GM23338 (cell line): Measurements from ENCODE around the gene GRK4. TPM values are rescaled to one million over a fixed set of nuclear protein-coding genes. Genes with fewer than 3 reads are reported as not detected.

ENCODE experiments used
- ATAC-seq: fragments of 200-7000 bp; cut with Tn5 transposase; 3 replicates; pipeline ENCODE4 v1.9.1; 2020
- DNase-seq: peaks from one replicate; pipeline ENCODE4 v3.0.0-alpha.2; 2015; ENCODE audit warnings: low spot score
- H2AFZ ChIP-seq: fragments of 200-600 bp; sonication (generic); 2 replicates; pipeline ENCODE4 v1.8.0; 2016; ENCODE audit warnings: antibody characterized with exemption, mild to moderate bottlenecking, moderate library complexity
- H3F3A ChIP-seq: fragments of 200-600 bp; sonication (generic); replicated peaks from 2 replicates; pipeline ENCODE4 v1.8.0; 2017; ENCODE audit warnings: antibody characterized with exemption, mixed run types, low read depth
- H3K27ac ChIP-seq: fragments of 200-600 bp; sonication (generic); 2 replicates; pipeline ENCODE4 v1.6.1; 2016; ENCODE audit warnings: low read depth
- H3K27me3 ChIP-seq: fragments of 200-600 bp; sonication (generic); 2 replicates; pipeline ENCODE4 v1.8.0; 2016; ENCODE audit warnings: mild to moderate bottlenecking, mixed run types, moderate library complexity; ENCODE audit not compliant: insufficient read depth
- H3K36me3 ChIP-seq: fragments of 200-600 bp; sonication (generic); 2 replicates; pipeline ENCODE4 v1.8.0; 2016; ENCODE audit warnings: mild to moderate bottlenecking; ENCODE audit not compliant: insufficient read depth
- H3K4me1 ChIP-seq: fragments of 200-600 bp; sonication (generic); 2 replicates; pipeline ENCODE4 v1.8.0; 2016; ENCODE audit warnings: mild to moderate bottlenecking, moderate library complexity; ENCODE audit not compliant: insufficient read depth
- H3K4me2 ChIP-seq: fragments of 200-600 bp; sonication (generic); 2 replicates; pipeline ENCODE4 v1.7.1; 2017; ENCODE audit warnings: mixed run types
- H3K4me3 ChIP-seq: fragments of 200-600 bp; sonication (generic); 2 replicates; pipeline ENCODE4 v1.6.1; 2016; ENCODE audit warnings: mixed run types
- H3K79me2 ChIP-seq: fragments of 200-600 bp; sonication (generic); replicated peaks from 2 replicates; pipeline ENCODE4 v1.8.0; 2017; ENCODE audit warnings: mild to moderate bottlenecking; ENCODE audit not compliant: insufficient read depth
- H3K9me2 ChIP-seq: fragments of 200-600 bp; sonication (generic); 2 replicates; pipeline ENCODE4 v1.8.0; 2017; ENCODE audit not compliant: insufficient read depth
- H4K20me1 ChIP-seq: fragments of 200-600 bp; sonication (generic); replicated peaks from 2 replicates; pipeline ENCODE4 v1.8.0; 2017; ENCODE audit warnings: mild to moderate bottlenecking; ENCODE audit not compliant: insufficient read depth
- H3K27ac Mint-ChIP-seq: 2 replicates; pipeline ENCODE4 v1.8.0; 2020; ENCODE audit warnings: inconsistent platforms, mild to moderate bottlenecking, moderate library complexity, mixed read lengths
- H3K27me3 Mint-ChIP-seq: 3 replicates; pipeline ENCODE4 v1.8.0; 2022; ENCODE audit warnings: low read depth, mild to moderate bottlenecking, moderate library complexity, mixed read lengths, inconsistent platforms; ENCODE audit not compliant: insufficient read depth, poor library complexity
- H3K36me3 Mint-ChIP-seq: 3 replicates; pipeline ENCODE4 v1.8.0; 2021; ENCODE audit warnings: low read depth, mild to moderate bottlenecking, inconsistent platforms, moderate library complexity, mixed read lengths
- H3K4me1 Mint-ChIP-seq: 3 replicates; pipeline ENCODE4 v1.8.0; 2020; ENCODE audit warnings: mild to moderate bottlenecking, inconsistent platforms, mixed read lengths
- H3K4me3 Mint-ChIP-seq: 3 replicates; pipeline ENCODE4 v1.8.0; 2021; ENCODE audit warnings: moderate library complexity, mild to moderate bottlenecking, inconsistent platforms, mixed read lengths
- H3K9me3 Mint-ChIP-seq: 3 replicates; pipeline ENCODE4 v1.8.0; 2020; ENCODE audit warnings: moderate library complexity, mild to moderate bottlenecking, inconsistent platforms, mixed read lengths
- CREB1 ChIP-seq: fragments of 250-450 bp; sonication (Bioruptor Pico); IDR thresholded peaks from 2 replicates; pipeline ENCODE4 v1.5.0; 2020; ENCODE audit warnings: low read depth, mild to moderate bottlenecking, moderate library complexity
- EZH2 ChIP-seq: fragments of 200-600 bp; sonication (generic); IDR thresholded peaks from one replicate; pipeline ENCODE4 v1.8.0; 2017; ENCODE audit warnings: antibody characterized with exemption, mild to moderate bottlenecking, low read depth; ENCODE audit not compliant: unreplicated experiment
- EZH2phosphoT487 ChIP-seq: fragments of 200-600 bp; sonication (generic); IDR thresholded peaks from one replicate; pipeline ENCODE4 v1.8.1; 2018; ENCODE audit warnings: antibody characterized with exemption; ENCODE audit not compliant: unreplicated experiment
- JUNB ChIP-seq: IDR thresholded peaks from one replicate; pipeline ENCODE4 v1.6.1; 2016; ENCODE audit warnings: antibody characterized with exemption; ENCODE audit not compliant: unreplicated experiment
- NANOG ChIP-seq: IDR thresholded peaks from 2 replicates; pipeline ENCODE4 v1.6.1; 2016; ENCODE audit warnings: antibody characterized with exemption, borderline replicate concordance
- POLR2AphosphoS5 ChIP-seq: IDR thresholded peaks from 2 replicates; pipeline ENCODE4 v1.6.1; 2016; ENCODE audit warnings: antibody characterized with exemption, low read depth
- STAT1 ChIP-seq: IDR thresholded peaks from one replicate; pipeline ENCODE4 v1.6.1; 2016; ENCODE audit warnings: antibody characterized with exemption; ENCODE audit not compliant: unreplicated experiment
- ZNF114 ChIP-seq: fragments of 250-450 bp; sonication (Bioruptor Pico); IDR thresholded peaks from 2 replicates; pipeline ENCODE4 v1.5.0; 2020; ENCODE audit warnings: mild to moderate bottlenecking, moderate library complexity
- ZNF331 ChIP-seq: fragments of 250-450 bp; sonication (Bioruptor Pico); IDR thresholded peaks from 2 replicates; pipeline ENCODE4 v1.5.0; 2020; ENCODE audit warnings: low read depth, mild to moderate bottlenecking, moderate library complexity
- polyA plus RNA-seq: library from polyadenylated mRNA; unstranded; fragments of >200 nt; fragmentation: Nextera tagmentation; extraction: Ambion mirVana; gene quantifications from 2 replicates; pipeline ENCODE4 v1.2.1, GENCODE V29; 2016
- total RNA-seq: library from RNA; depleted of rRNA; stranded (reverse); fragments of >200 nt; shearing (Covaris generic); gene quantifications from 2 replicates; pipeline ENCODE4 v1.2.3, GENCODE V29; 2014
- TF ChIP-seq, protein P1 (sequence below): IDR thresholded peaks from 2 replicates; pipeline ENCODE4 v1.6.1; 2016; ENCODE audit warnings: antibody characterized with exemption
- TF ChIP-seq, protein P2 (sequence below): fragments of 250-450 bp; sonication (Bioruptor Pico); IDR thresholded peaks from 2 replicates; pipeline ENCODE4 v1.5.0; 2020; ENCODE audit warnings: mild to moderate bottlenecking, moderate library complexity
- TF ChIP-seq, protein P3 (sequence below), 2 experiments: fragments of 200-600 bp in 1 of 2; sonication (generic) in 1 of 2; conservative IDR thresholded peaks; 2 replicates each; pipeline versions ENCODE4 v1.5.1 to v1.6.1; 2016 to 2017; ENCODE audit warnings: antibody characterized with exemption in 2 of 2, low read depth in 2 of 2, mild to moderate bottlenecking in 2 of 2, moderate library complexity in 1 of 2
- TF ChIP-seq, protein P4 (sequence below): IDR thresholded peaks from one replicate; pipeline ENCODE4 v1.6.1; 2018; ENCODE audit warnings: antibody characterized with exemption; ENCODE audit not compliant: unreplicated experiment

Gene GRK4
- total and polyA plus RNA-seq, 2 experiments from 2014 or later, result 1.3 to 1.4 TPM

DNA sequence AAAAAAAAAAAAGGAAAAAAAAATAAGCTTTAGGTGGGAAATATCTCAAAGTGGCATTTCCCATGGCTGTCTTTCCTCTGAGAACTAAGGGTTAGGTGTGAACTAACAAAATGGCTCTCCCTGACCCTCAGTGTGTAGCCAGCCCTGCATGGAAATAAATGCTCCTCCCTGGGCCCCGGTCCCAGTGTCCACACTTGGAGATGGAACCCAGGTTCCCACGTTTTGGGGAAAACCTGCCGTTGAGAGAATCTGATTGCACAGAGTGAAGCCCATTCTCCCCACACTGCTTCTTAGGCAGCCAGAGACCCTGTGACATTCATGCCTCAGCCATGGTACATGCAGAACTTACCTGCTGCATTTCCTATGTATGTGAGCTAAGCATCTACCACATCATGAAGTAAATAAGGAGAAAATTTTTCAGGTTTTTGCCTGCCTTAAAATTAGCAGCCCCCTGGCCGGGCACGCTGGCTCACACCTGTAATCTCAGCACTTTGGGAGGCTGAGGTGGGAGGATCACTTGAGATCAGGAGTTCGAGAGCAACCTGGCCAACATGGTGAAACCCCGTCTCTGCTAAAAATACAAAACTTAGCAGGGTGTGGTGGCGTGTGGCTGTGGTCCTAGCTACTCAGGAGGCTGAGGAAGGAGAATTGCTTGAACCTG, 76.5 kb downstream of the GRK4 start:
- Histone ChIP-seq H4K20me1 (no peaks in the 10 kb centered on the region; the same call in 1 of the 2 replicates), H3K9me2 (no peaks in the 10 kb centered on the region), H3K4me2 (no peak overlapping the region), H3K4me3 (no peak overlapping the region), H2AFZ (no peak overlapping the region), H3K79me2 (no peaks in the 10 kb centered on the region), H3K4me1 (peaks cover 5% of the 10 kb centered on the region; the same call in 1 of the 2 replicates), H3F3A (no peaks in the 10 kb centered on the region), H3K27ac (no peak overlapping the region), H3K27me3 (no peaks in the 10 kb centered on the region), H3K36me3 (no peaks in the 10 kb centered on the region)
- no peaks in the 10 kb centered on the region for H3K9me3 Mint-ChIP-seq
- no peak overlapping the region for H3K4me3 Mint-ChIP-seq
- H3K36me3 Mint-ChIP-seq, result no peaks in the 10 kb centered on the region
- no peak for TF ChIP-seq NANOG
- TF ChIP-seq, protein P1, sequence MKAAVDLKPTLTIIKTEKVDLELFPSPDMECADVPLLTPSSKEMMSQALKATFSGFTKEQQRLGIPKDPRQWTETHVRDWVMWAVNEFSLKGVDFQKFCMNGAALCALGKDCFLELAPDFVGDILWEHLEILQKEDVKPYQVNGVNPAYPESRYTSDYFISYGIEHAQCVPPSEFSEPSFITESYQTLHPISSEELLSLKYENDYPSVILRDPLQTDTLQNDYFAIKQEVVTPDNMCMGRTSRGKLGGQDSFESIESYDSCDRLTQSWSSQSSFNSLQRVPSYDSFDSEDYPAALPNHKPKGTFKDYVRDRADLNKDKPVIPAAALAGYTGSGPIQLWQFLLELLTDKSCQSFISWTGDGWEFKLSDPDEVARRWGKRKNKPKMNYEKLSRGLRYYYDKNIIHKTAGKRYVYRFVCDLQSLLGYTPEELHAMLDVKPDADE, result no peak
- no peak for TF ChIP-seq EZH2phosphoT487
- TF ChIP-seq, protein P2, sequence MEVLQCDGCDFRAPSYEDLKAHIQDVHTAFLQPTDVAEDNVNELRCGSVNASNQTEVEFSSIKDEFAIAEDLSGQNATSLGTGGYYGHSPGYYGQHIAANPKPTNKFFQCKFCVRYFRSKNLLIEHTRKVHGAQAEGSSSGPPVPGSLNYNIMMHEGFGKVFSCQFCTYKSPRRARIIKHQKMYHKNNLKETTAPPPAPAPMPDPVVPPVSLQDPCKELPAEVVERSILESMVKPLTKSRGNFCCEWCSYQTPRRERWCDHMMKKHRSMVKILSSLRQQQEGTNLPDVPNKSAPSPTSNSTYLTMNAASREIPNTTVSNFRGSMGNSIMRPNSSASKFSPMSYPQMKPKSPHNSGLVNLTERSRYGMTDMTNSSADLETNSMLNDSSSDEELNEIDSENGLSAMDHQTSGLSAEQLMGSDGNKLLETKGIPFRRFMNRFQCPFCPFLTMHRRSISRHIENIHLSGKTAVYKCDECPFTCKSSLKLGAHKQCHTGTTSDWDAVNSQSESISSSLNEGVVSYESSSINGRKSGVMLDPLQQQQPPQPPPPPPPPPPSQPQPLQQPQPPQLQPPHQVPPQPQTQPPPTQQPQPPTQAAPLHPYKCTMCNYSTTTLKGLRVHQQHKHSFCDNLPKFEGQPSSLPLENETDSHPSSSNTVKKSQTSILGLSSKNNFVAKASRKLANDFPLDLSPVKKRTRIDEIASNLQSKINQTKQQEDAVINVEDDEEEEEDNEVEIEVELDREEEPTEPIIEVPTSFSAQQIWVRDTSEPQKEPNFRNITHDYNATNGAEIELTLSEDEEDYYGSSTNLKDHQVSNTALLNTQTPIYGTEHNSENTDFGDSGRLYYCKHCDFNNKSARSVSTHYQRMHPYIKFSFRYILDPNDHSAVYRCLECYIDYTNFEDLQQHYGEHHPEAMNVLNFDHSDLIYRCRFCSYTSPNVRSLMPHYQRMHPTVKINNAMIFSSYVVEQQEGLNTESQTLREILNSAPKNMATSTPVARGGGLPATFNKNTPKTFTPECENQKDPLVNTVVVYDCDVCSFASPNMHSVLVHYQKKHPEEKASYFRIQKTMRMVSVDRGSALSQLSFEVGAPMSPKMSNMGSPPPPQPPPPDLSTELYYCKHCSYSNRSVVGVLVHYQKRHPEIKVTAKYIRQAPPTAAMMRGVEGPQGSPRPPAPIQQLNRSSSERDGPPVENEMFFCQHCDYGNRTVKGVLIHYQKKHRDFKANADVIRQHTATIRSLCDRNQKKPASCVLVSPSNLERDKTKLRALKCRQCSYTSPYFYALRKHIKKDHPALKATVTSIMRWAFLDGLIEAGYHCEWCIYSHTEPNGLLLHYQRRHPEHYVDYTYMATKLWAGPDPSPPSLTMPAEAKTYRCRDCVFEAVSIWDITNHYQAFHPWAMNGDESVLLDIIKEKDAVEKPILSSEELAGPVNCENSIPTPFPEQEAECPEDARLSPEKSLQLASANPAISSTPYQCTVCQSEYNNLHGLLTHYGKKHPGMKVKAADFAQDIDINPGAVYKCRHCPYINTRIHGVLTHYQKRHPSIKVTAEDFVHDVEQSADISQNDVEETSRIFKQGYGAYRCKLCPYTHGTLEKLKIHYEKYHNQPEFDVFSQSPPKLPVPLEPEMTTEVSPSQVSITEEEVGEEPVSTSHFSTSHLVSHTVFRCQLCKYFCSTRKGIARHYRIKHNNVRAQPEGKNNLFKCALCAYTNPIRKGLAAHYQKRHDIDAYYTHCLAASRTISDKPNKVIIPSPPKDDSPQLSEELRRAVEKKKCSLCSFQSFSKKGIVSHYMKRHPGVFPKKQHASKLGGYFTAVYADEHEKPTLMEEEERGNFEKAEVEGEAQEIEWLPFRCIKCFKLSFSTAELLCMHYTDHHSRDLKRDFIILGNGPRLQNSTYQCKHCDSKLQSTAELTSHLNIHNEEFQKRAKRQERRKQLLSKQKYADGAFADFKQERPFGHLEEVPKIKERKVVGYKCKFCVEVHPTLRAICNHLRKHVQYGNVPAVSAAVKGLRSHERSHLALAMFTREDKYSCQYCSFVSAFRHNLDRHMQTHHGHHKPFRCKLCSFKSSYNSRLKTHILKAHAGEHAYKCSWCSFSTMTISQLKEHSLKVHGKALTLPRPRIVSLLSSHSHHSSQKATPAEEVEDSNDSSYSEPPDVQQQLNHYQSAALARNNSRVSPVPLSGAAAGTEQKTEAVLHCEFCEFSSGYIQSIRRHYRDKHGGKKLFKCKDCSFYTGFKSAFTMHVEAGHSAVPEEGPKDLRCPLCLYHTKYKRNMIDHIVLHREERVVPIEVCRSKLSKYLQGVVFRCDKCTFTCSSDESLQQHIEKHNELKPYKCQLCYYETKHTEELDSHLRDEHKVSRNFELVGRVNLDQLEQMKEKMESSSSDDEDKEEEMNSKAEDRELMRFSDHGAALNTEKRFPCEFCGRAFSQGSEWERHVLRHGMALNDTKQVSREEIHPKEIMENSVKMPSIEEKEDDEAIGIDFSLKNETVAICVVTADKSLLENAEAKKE (CRISPR knock-in tag), result no peak
- TF ChIP-seq ZNF331 (CRISPR knock-in tag), result no peak
- TF ChIP-seq, protein P3, sequence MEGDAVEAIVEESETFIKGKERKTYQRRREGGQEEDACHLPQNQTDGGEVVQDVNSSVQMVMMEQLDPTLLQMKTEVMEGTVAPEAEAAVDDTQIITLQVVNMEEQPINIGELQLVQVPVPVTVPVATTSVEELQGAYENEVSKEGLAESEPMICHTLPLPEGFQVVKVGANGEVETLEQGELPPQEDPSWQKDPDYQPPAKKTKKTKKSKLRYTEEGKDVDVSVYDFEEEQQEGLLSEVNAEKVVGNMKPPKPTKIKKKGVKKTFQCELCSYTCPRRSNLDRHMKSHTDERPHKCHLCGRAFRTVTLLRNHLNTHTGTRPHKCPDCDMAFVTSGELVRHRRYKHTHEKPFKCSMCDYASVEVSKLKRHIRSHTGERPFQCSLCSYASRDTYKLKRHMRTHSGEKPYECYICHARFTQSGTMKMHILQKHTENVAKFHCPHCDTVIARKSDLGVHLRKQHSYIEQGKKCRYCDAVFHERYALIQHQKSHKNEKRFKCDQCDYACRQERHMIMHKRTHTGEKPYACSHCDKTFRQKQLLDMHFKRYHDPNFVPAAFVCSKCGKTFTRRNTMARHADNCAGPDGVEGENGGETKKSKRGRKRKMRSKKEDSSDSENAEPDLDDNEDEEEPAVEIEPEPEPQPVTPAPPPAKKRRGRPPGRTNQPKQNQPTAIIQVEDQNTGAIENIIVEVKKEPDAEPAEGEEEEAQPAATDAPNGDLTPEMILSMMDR (conservative IDR thresholded peaks at IDR 0.05; ENCODE audit: low read depth in 2 of 2), result no peak
- TF ChIP-seq JUNB, result no peak
- TF ChIP-seq ZNF114 (CRISPR knock-in tag), result no peak
- TF ChIP-seq EZH2, result no peak
- no peak for TF ChIP-seq STAT1
- TF ChIP-seq POLR2AphosphoS5, result no peak
- TF ChIP-seq CREB1 (CRISPR knock-in tag), result no peak
- TF ChIP-seq, protein P4, sequence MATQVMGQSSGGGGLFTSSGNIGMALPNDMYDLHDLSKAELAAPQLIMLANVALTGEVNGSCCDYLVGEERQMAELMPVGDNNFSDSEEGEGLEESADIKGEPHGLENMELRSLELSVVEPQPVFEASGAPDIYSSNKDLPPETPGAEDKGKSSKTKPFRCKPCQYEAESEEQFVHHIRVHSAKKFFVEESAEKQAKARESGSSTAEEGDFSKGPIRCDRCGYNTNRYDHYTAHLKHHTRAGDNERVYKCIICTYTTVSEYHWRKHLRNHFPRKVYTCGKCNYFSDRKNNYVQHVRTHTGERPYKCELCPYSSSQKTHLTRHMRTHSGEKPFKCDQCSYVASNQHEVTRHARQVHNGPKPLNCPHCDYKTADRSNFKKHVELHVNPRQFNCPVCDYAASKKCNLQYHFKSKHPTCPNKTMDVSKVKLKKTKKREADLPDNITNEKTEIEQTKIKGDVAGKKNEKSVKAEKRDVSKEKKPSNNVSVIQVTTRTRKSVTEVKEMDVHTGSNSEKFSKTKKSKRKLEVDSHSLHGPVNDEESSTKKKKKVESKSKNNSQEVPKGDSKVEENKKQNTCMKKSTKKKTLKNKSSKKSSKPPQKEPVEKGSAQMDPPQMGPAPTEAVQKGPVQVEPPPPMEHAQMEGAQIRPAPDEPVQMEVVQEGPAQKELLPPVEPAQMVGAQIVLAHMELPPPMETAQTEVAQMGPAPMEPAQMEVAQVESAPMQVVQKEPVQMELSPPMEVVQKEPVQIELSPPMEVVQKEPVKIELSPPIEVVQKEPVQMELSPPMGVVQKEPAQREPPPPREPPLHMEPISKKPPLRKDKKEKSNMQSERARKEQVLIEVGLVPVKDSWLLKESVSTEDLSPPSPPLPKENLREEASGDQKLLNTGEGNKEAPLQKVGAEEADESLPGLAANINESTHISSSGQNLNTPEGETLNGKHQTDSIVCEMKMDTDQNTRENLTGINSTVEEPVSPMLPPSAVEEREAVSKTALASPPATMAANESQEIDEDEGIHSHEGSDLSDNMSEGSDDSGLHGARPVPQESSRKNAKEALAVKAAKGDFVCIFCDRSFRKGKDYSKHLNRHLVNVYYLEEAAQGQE, result no peak
- H3K27me3 Mint-ChIP-seq, result peaks cover 19% of the 10 kb centered on the region
- ATAC-seq (no peak), DNase-seq (no peak)
- no peak overlapping the region for H3K27ac Mint-ChIP-seq
- peaks cover 17% of the 10 kb centered on the region for H3K4me1 Mint-ChIP-seq
